MM.1S (cell line): ENCODE data around the gene PIP4K2A.

Experiments used
- DNase-seq: peaks from one replicate; pipeline ENCODE4 v3.0.0-alpha.2; 2015
- H2AFZ ChIP-seq: fragments of 300-600 bp; sonication (generic); 2 replicates; pipeline ENCODE4 v1.6.0; 2016; ENCODE audit warnings: antibody characterized with exemption, low read length
- H3F3A ChIP-seq: fragments of 300-600 bp; sonication (generic); 2 replicates; pipeline ENCODE4 v1.6.1; 2016; ENCODE audit warnings: mild to moderate bottlenecking, antibody characterized with exemption, low read length, moderate library complexity, mixed read lengths; ENCODE audit not compliant: insufficient read depth
- H3K27ac ChIP-seq: fragments of 300-600 bp; sonication (generic); 2 replicates; pipeline ENCODE4 v1.5.1; 2016; ENCODE audit warnings: mild to moderate bottlenecking, low read length
- H3K27me3 ChIP-seq: fragments of 300-600 bp; sonication (generic); replicated peaks from 2 replicates; pipeline ENCODE4 v1.6.0; 2016; ENCODE audit warnings: low read length; ENCODE audit not compliant: insufficient read depth
- H3K36me3 ChIP-seq: fragments of 300-600 bp; sonication (generic); replicated peaks from 2 replicates; pipeline ENCODE4 v1.6.1; 2016; ENCODE audit warnings: mild to moderate bottlenecking, low read length, mixed read lengths; ENCODE audit not compliant: insufficient read depth
- H3K4me1 ChIP-seq: fragments of 300-600 bp; sonication (generic); 2 replicates; pipeline ENCODE4 v1.6.1; 2016; ENCODE audit warnings: low read length, mixed read lengths
- H3K4me2 ChIP-seq: fragments of 300-600 bp; sonication (generic); 2 replicates; pipeline ENCODE4 v1.6.0; 2016; ENCODE audit warnings: low read depth, low read length
- H3K4me3 ChIP-seq: fragments of 300-600 bp; sonication (generic); 2 replicates; pipeline ENCODE4 v1.5.1; 2016; ENCODE audit warnings: low read length, mixed read lengths
- H3K79me2 ChIP-seq: fragments of 300-600 bp; sonication (generic); 2 replicates; pipeline ENCODE4 v1.6.1; 2016; ENCODE audit warnings: mixed run types, low read length, mixed read lengths
- H3K9ac ChIP-seq: fragments of 300-600 bp; sonication (generic); 2 replicates; pipeline ENCODE4 v1.6.1; 2016; ENCODE audit warnings: low read length, mixed read lengths
- H3K9me2 ChIP-seq: fragments of 300-600 bp; sonication (generic); replicated peaks from 2 replicates; pipeline ENCODE4 v1.6.1; 2016; ENCODE audit warnings: mild to moderate bottlenecking, low read length, mixed read lengths; ENCODE audit not compliant: insufficient read depth
- H3K9me3 ChIP-seq: fragments of 300-600 bp; sonication (generic); replicated peaks from 2 replicates; pipeline ENCODE4 v1.6.1; 2016; ENCODE audit warnings: mild to moderate bottlenecking, low read length, mixed read lengths; ENCODE audit not compliant: insufficient read depth
- H4K20me1 ChIP-seq: fragments of 300-600 bp; sonication (generic); 2 replicates; pipeline ENCODE4 v1.6.1; 2016; ENCODE audit warnings: mild to moderate bottlenecking, low read length, moderate library complexity, mixed read lengths; ENCODE audit not compliant: insufficient read depth
- EZH2 ChIP-seq: fragments of 300-600 bp; sonication (generic); optimal IDR thresholded peaks from 2 replicates; pipeline ENCODE3; 2017; ENCODE audit warnings: low read depth, mild to moderate bottlenecking, antibody characterized with exemption, low read length, mixed read lengths
- EZH2phosphoT487 ChIP-seq: fragments of 300-600 bp; sonication (generic); IDR thresholded peaks from 2 replicates; pipeline ENCODE4 v1.6.1; 2018; ENCODE audit warnings: antibody characterized with exemption, low read length
- TF ChIP-seq, protein P1 (sequence below): fragments of 300-600 bp; sonication (generic); IDR thresholded peaks from 2 replicates; pipeline ENCODE4 v1.5.1; 2016; ENCODE audit warnings: antibody characterized with exemption, low read length, mixed read lengths

PIP4K2A gene

DNA sequence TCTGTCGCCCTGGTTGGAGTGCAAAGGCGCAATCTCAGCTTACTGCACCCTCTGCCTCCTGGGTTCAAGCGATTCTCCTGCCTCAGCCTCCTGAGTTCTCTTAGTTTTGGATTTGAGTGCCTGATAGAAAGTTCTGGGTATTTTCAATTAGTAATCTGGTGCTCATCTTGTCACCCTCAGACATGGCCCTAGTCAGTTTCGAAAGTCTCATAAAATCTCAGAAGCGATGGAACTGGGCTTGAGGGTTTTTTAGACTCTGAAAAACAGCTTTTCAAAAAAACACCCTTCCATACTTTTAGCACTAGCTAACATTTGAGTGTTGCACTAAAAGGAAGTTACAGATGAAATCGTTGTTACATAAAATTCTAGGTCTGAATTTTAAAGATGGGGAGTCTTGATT lies 9.4 kb upstream of the PIP4K2A start:
- no peaks in the 10 kb centered on the region for H3K36me3 ChIP-seq
- peak overlapping the region; percentile 7; the same call in 1 of the 2 replicates for H3K4me2 ChIP-seq
- no peak overlapping the region for H3K9ac ChIP-seq
- no peaks in the 10 kb centered on the region for H3K79me2 ChIP-seq
- no peak for DNase-seq
- H3K9me3 ChIP-seq, result no peaks in the 10 kb centered on the region
- 0 out of 2 replicates have a peak, but pooled peaks cover 6% of the 10 kb centered on the region for H3K4me1 ChIP-seq
- H3K27ac ChIP-seq, result no peak overlapping the region
- no peak overlapping the region for H3K4me3 ChIP-seq
- no peaks in the 10 kb centered on the region for H3K27me3 ChIP-seq
- TF ChIP-seq EZH2phosphoT487 (no peak), EZH2 (no peak)
- TF ChIP-seq, protein P1, sequence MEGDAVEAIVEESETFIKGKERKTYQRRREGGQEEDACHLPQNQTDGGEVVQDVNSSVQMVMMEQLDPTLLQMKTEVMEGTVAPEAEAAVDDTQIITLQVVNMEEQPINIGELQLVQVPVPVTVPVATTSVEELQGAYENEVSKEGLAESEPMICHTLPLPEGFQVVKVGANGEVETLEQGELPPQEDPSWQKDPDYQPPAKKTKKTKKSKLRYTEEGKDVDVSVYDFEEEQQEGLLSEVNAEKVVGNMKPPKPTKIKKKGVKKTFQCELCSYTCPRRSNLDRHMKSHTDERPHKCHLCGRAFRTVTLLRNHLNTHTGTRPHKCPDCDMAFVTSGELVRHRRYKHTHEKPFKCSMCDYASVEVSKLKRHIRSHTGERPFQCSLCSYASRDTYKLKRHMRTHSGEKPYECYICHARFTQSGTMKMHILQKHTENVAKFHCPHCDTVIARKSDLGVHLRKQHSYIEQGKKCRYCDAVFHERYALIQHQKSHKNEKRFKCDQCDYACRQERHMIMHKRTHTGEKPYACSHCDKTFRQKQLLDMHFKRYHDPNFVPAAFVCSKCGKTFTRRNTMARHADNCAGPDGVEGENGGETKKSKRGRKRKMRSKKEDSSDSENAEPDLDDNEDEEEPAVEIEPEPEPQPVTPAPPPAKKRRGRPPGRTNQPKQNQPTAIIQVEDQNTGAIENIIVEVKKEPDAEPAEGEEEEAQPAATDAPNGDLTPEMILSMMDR, result no peak
- no peaks in the 10 kb centered on the region for H4K20me1 ChIP-seq
- no peaks in the 10 kb centered on the region for H3K9me2 ChIP-seq
- no peak overlapping the region for H2AFZ ChIP-seq
- no peaks in the 10 kb centered on the region for H3F3A ChIP-seq

DNA sequence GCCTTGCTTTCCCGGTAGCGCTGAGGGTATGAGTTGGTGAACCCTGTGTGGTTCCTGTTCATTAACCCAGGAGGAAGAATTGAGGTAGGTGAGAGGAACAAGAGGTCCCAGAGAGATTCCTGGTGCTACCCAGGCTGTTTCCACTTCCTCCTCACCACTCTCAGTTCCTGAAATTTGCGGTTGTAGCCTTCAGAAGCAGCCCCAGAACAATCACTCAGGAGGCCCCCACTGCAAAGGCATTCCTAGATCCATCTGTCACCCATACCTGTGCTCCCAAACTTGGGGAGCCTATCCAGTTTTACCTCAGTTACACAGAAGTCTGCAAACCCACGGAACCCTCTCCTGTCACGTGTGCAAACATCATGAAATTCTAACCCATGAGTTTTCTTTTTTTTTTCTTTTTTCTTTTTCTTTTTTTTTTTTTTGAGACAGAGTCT lies 9.0 kb upstream of the PIP4K2A start:
- H3K36me3 ChIP-seq, result no peaks in the 10 kb centered on the region
- H3K27ac ChIP-seq, result no peak overlapping the region
- H4K20me1 ChIP-seq, result no peaks in the 10 kb centered on the region
- H3K4me2 ChIP-seq, result peak overlapping the region; percentile 7; the same call in 1 of the 2 replicates
- no peaks in the 10 kb centered on the region for H3K9me2 ChIP-seq
- no peak for DNase-seq
- H3K27me3 ChIP-seq, result no peaks in the 10 kb centered on the region
- H3K9me3 ChIP-seq, result no peaks in the 10 kb centered on the region
- no peak overlapping the region for H3K9ac ChIP-seq
- H3K4me3 ChIP-seq, result no peak overlapping the region
- H3K79me2 ChIP-seq, result no peaks in the 10 kb centered on the region
- H3F3A ChIP-seq, result no peaks in the 10 kb centered on the region
- H3K4me1 ChIP-seq, result 0 out of 2 replicates have a peak, but pooled peaks cover 6% of the 10 kb centered on the region
- no peak overlapping the region for H2AFZ ChIP-seq
- TF ChIP-seq, protein P1, result no peak
- no peak for TF ChIP-seq EZH2phosphoT487
- TF ChIP-seq EZH2, result no peak

DNA sequence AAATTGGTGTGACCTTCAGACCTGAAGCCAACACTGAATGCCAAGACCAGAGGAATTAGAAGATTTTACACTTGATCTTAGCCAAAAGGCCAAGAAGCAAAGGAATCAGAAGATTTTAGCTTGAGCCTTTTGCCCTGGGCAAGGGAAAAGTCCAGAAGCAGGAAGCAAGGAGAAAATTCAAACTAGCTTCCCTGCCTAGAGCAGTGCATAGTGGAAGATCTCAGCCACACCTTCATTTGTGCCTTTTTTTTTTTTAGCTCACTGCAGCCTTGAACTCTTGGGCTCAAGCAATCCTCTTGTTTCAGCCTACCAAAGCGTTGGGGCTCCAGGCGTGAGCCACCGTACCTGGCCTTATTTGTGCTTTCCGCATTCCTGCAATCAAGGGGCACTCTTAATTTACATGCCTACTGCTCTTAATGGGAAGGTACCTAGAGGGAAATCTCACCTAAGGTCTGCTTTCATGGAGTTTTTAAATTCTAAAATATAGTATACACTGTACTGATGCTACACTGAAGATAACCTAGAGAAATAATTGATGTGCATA lies 8.3 kb upstream of the PIP4K2A start:
- Histone ChIP-seq H3K9me2 (no peaks in the 10 kb centered on the region), H3K4me3 (no peak overlapping the region), H2AFZ (no peak overlapping the region), H3K9me3 (no peaks in the 10 kb centered on the region), H3K9ac (no peak overlapping the region), H3K4me1 (0 out of 2 replicates have a peak, but pooled peaks cover 6% of the 10 kb centered on the region), H3K27ac (no peak overlapping the region), H4K20me1 (no peaks in the 10 kb centered on the region), H3K27me3 (no peaks in the 10 kb centered on the region), H3K79me2 (no peaks in the 10 kb centered on the region), H3K4me2 (peak overlapping the region; percentile 7; the same call in 1 of the 2 replicates), H3K36me3 (no peaks in the 10 kb centered on the region), H3F3A (no peaks in the 10 kb centered on the region)
- DNase-seq, result no peak
- TF ChIP-seq EZH2phosphoT487 (no peak), EZH2 (no peak)
- TF ChIP-seq, protein P1, result no peak
